Right lobe of liver (tissue), 6 donors: Measurements from ENCODE around the gene SATL1. TPM values are rescaled to one million over a fixed set of nuclear protein-coding genes. Genes with fewer than 3 reads are reported as not detected.

Experiments
- ATAC-seq, 4 donors: fragments of 200-7000 bp; cut with Tn5 transposase; one replicate each; pipeline ENCODE4 v1.9.1; 2020; ENCODE audit warnings: mild to moderate bottlenecking in 4 of 4, moderate library complexity in 4 of 4
- DNase-seq, 3 donors: peaks; one replicate each; pipeline ENCODE4 v3.0.0-alpha.2; 2020
- H3K27ac ChIP-seq, 3 donors: fragments of 200-600 bp; one replicate each; pipeline ENCODE4 v1.8.0; 2022
- H3K27me3 ChIP-seq, 2 donors: fragments of 200-600 bp; one replicate each; pipeline ENCODE4 v1.8.0; 2022
- H3K36me3 ChIP-seq, 4 donors: fragments of 200-600 bp; sonication (generic) in 1 of 4; one replicate each; pipeline versions ENCODE4 v1.5.1 to v1.8.0; 2017 to 2022; ENCODE audit warnings: control low read depth in 1 of 4
- H3K4me1 ChIP-seq, 4 donors: fragments of 200-600 bp; sonication (generic) in 1 of 4; one replicate each; pipeline versions ENCODE4 v1.5.1 to v1.8.0; 2017 to 2022; ENCODE audit warnings: control low read depth in 1 of 4
- H3K4me3 ChIP-seq, 3 donors: fragments of 200-600 bp; one replicate each; pipeline ENCODE4 v1.8.0; 2022
- H3K9me3 ChIP-seq, 4 donors: fragments of 200-600 bp; sonication (generic) in 1 of 4; one replicate each; pipeline versions ENCODE4 v1.5.1 to v1.8.0; 2017 to 2022; ENCODE audit warnings: control low read depth in 1 of 4
- CTCF ChIP-seq, 4 donors: fragments of 200-600 bp in 3 of 4; fragments of 450-650 bp in 1 of 4; IDR thresholded peaks; one replicate each; pipeline versions ENCODE4 v1.5.1 to v1.8.0; 2016 to 2022; ENCODE audit warnings: antibody characterized with exemption in 4 of 4, mild to moderate bottlenecking in 2 of 4
- POLR2A ChIP-seq: fragments of 450-650 bp; IDR thresholded peaks from one replicate; pipeline ENCODE4 v1.6.1; 2017; ENCODE audit warnings: antibody characterized with exemption, mild to moderate bottlenecking
- WGBS: methylation state at CpG from one replicate; pipeline ENCODE4 v1.1.6; 2018; ENCODE audit warnings: low coverage, low lambda C conversion rate; ENCODE audit not compliant: insufficient coverage; ENCODE audit errors: missing lambda C conversion rate; 5-methylcytosine and 5-hydroxymethylcytosine counted together
- intact Hi-C, 2 donors: fragments of 100-400 bp; cut with DNase I; formaldehyde crosslinking; loops; one replicate each; pipeline versions ENCODE4 v1.11.2 to v1.14.1; 2022
- total RNA-seq, 6 experiments: library from RNA; depleted of rRNA in 2 of 6; stranded (reverse); fragments of >200 nt in 2 of 6; fragmentation: NEBNext Ultra II Directional in 3 of 6; extraction: Animal tissue kit (Norgen Biotek cat#: 25700) in 3 of 6; gene quantifications; one replicate each; pipeline versions ENCODE4 v1.1.0 to v1.2.4, GENCODE V29; 2016 to 2023
- donor health status: DM: no; HTN: yes; CAD: no.
- donor health status: DM: no; HTN: no; CAD: no.
- donor health status: DM: no; HTN: no; CAD: no.
- donor health status: DM: no; HTN: yes; CAD: no.
- donor health status: DM: no; HTN: yes; CAD: no.

The SATL1 gene
- total RNA-seq, 6 experiments from 2014 or later, result not detected

GRCh38 chrX:85051627-85052026 lies 192.0 kb downstream of the SATL1 start:
- H3K4me1 ChIP-seq, result no peaks in the 10 kb centered on the region
- TF ChIP-seq POLR2A (no peak), CTCF (IDR thresholded peaks at IDR 0.05) (no peak)
- H3K27me3 ChIP-seq, result peaks cover 0 to 7% of the 10 kb centered on the region in 2 donors
- DNase-seq, result no peak
- H3K9me3 ChIP-seq, result no peaks in the 10 kb centered on the region
- H3K27ac ChIP-seq, result no peak overlapping the region
- no peak for ATAC-seq
- H3K36me3 ChIP-seq, result no peaks in the 10 kb centered on the region
- H3K4me3 ChIP-seq, result no peak overlapping the region
- no CpG with 5 or more reads among the region's 1 CpG for WGBS
- intact Hi-C loops, result no loop called here

Other genes with a start within 250 kb of the SATL1 start
- gene APOOL, start 239.9 kb downstream of the SATL1 start, total RNA-seq, result 10 to 100 TPM; 14.3 to 25.3 (median 20.0) TPM
- under 1 TPM in 5 of 6 experiments, not detected in 1; 0.04 to 0.60 (median 0.32) TPM for gene ZNF711, start 212 bp upstream of the SATL1 start, total RNA-seq
- under 1 TPM; 0.19 to 0.37 (median 0.20) TPM for gene POF1B, start 135.9 kb upstream of the SATL1 start, total RNA-seq